ENCODE data around the gene TCAIM.

TCAIM gene

DNA sequence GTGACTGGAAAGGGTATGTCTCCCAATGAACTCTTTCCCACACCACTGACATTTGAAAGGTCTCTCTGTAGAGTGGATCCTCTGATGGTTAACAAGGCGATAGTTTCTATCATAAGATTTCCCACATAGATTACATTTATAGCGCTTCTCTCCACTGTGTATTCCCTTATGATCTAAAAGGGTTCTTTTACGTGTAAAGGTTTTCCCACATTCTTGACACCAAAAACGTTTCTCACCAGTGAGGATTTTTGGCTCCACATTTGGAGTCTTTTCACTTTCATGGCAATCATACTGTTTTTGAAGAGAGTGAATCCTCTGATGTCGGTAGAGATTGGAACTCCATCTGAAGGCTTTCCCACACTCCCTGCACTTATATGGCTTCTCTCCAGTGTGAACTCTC lies 108.4 kb downstream of the TCAIM start:
- DNase-seq, result no peak

DNA sequence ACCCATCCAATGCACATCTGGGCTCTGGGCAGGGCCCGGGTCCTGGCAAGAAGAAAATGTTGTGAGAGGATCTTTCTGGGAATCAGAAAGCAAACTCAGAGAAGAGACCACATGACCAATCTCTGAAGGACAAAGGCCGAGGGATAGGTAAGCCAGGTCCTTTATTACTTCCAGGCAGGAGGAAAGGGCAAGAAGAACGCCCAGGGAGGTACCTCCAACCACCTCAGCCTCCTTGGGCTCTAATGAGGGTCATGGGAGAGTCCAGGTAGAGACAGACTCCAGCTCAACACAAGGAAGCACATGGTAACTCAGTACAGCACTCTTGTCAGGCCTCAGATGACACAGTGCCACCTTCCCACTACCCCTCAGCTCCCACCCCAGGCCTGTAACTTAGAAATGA lies 112.9 kb downstream of the TCAIM start:
- DNase-seq, result no peak

DNA sequence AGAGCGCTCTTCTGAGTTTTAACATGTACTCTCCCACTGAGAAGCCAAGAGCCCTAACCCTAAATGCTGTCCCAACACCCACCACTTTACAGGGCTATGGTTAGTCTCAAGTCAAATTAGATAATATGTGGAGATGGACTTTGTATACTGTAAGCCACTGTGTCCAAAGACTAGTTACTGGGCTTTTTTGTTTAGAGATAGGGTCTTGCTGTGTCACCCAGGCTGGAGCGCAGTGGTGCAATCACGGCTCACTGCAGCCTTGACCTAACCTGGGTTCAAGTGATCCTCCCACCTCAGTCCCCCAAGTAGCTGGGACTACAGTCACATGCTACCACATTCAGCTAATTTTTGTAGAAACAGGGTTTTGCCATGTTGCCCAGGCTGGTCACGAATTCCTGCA lies 115.7 kb downstream of the TCAIM start:
- no peak for DNase-seq

DNA sequence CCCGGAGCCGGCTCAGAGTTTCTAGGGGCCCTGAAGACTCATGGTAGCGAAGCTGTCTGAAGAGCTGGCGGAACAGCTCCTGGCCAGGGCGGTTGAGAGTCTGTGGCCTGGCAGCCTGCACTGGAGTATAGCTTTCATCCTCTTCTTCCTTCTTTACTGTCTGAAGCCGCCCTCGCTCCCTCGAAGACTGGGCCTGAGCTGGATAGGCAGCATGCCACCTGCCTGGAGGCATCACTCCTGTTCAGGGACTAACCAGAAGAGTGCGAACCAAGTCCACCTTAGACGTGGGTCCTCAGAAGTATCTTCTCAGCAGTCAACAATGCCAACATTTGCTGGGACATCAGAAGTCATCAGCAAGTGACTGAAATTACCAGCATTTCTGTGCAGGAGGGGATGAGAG lies 116.8 kb downstream of the TCAIM start:
- no peak for DNase-seq
